Osteoblast (primary cell): ENCODE results near the gene SLC22A12. TPM values are rescaled to one million over a fixed set of nuclear protein-coding genes. Genes with fewer than 3 reads are reported as not detected.

ENCODE experiments used
- DNase-seq: peaks from one replicate; pipeline ENCODE4 v3.0.0; 2011; ENCODE audit warnings: low spot score, mixed read lengths; ENCODE audit not compliant: insufficient read length; ENCODE audit errors: missing footprints
- H2AFZ ChIP-seq: 2 replicates; pipeline ENCODE4 v1.6.0; 2011; ENCODE audit warnings: mild to moderate bottlenecking, low read length
- H3K27ac ChIP-seq: 2 replicates; pipeline ENCODE4 v1.5.1; 2011; ENCODE audit warnings: mild to moderate bottlenecking, low read depth, low read length, moderate library complexity
- H3K27me3 ChIP-seq: 2 replicates; pipeline ENCODE4 v1.6.0; 2012; ENCODE audit warnings: mild to moderate bottlenecking, control low read depth, inconsistent platforms, low read length, moderate library complexity; ENCODE audit not compliant: insufficient read depth
- H3K36me3 ChIP-seq: 2 replicates; pipeline ENCODE4 v1.5.1; 2011; ENCODE audit warnings: mild to moderate bottlenecking, low read length, control low read depth, moderate library complexity; ENCODE audit not compliant: insufficient read depth
- H3K4me1 ChIP-seq: 2 replicates; pipeline ENCODE4 v1.5.1; 2011; ENCODE audit warnings: mild to moderate bottlenecking, low read length, control low read depth, moderate library complexity; ENCODE audit not compliant: insufficient read depth
- H3K4me2 ChIP-seq: 2 replicates; pipeline ENCODE4 v1.6.0; 2011; ENCODE audit warnings: mild to moderate bottlenecking, low read length; ENCODE audit not compliant: insufficient read depth
- H3K4me3 ChIP-seq: fragments of 200-600 bp; sonication (generic); 3 replicates; pipeline ENCODE4 v1.5.1; 2012; ENCODE audit warnings: mild to moderate bottlenecking, low read length, inconsistent platforms; ENCODE audit not compliant: insufficient read depth
- H3K79me2 ChIP-seq: 2 replicates; pipeline ENCODE4 v1.6.0; 2012; ENCODE audit warnings: mild to moderate bottlenecking, low read length, control low read depth, inconsistent platforms; ENCODE audit not compliant: insufficient read depth
- H3K9me3 ChIP-seq: 2 replicates; pipeline ENCODE4 v1.5.1; 2011; ENCODE audit warnings: low read depth, low read length, control low read depth
- H4K20me1 ChIP-seq: 2 replicates; pipeline ENCODE4 v1.6.0; 2012; ENCODE audit warnings: mild to moderate bottlenecking, low read length, control low read depth; ENCODE audit not compliant: insufficient read depth
- CTCF ChIP-seq: IDR thresholded peaks from 2 replicates; pipeline ENCODE4 v1.5.1; 2011; ENCODE audit warnings: mild to moderate bottlenecking, low read depth, low read length, moderate library complexity; ENCODE audit errors: extremely low read depth
- total RNA-seq: library from RNA; depleted of rRNA; stranded (reverse); fragments of >200 nt; gene quantifications from 2 replicates; pipeline ENCODE4 v1.2.3, GENCODE V29; 2012

The SLC22A12 gene
- total RNA-seq, 1 donor, result not detected

DNA sequence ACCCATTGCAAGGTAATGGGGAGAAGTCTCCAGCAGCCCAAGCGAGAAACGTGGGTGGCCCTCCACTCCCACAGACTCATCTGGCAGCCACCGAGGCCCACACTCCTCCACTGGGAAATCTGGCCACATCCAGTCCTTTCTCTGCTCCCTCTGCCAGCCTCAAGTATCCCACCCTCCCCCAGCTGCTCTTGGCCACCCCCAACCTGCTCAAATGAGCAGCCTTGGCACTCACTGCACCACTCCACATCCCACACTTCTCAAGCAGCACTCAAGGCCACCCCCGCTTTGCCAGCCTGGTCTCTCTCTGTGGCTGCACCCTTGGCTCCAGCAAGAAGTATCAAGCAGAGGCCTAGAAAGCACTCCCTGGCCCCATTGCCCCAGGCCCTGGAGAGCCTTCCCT is 28.2 kb downstream of the SLC22A12 start:
- no peak overlapping the region for H3K4me2 ChIP-seq
- H3K27me3 ChIP-seq, result no peaks in the 10 kb centered on the region
- peaks cover 24% of the 10 kb centered on the region for H4K20me1 ChIP-seq
- DNase-seq, result no peak
- H3K4me3 ChIP-seq, result no peak overlapping the region
- TF ChIP-seq CTCF, result no peak
- H3K36me3 ChIP-seq, result peaks cover 41% of the 10 kb centered on the region
- no peak overlapping the region for H2AFZ ChIP-seq
- peaks cover 3% of the 10 kb centered on the region for H3K4me1 ChIP-seq
- H3K27ac ChIP-seq, result no peak overlapping the region
- no peaks in the 10 kb centered on the region for H3K9me3 ChIP-seq
- H3K79me2 ChIP-seq, result no peaks in the 10 kb centered on the region

DNA sequence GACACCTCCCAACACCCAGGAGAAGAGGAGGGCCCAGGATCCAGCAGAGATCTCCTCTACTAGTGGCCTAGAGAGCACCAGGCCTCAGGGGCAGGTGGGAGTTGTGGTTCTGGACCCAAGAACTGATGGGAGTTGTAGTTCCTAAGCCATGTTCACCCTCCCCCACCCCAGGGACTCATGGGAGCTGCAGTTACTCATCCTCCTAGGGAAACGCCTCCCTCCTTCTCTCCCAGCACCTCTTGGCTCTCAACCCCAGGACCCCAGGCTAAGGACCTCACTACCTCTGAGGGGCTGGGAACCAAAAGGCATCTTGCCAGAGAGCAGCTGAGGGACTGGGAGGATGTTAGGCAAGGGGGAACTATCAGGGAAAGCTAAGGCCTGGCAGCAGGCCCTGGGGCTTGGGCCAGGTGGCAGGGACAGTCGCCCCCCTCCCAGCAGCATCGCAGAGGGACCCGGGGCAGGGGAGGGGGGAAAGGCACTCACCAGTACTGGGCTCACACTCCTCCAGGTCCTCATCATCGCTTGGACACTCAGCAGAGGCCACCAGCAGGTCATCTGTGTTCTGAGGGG is 28.9 kb downstream of the SLC22A12 start:
- H3K36me3 ChIP-seq, result peaks cover 41% of the 10 kb centered on the region
- peaks cover 3% of the 10 kb centered on the region for H3K4me1 ChIP-seq
- H3K4me3 ChIP-seq, result no peak overlapping the region

GRCh38 chr11:64620381-64620971 is 29.5 kb downstream of the SLC22A12 start:
- no peak overlapping the region for H2AFZ ChIP-seq
- H3K27me3 ChIP-seq, result no peaks in the 10 kb centered on the region
- no peaks in the 10 kb centered on the region for H3K9me3 ChIP-seq
- peaks cover 41% of the 10 kb centered on the region for H3K36me3 ChIP-seq
- TF ChIP-seq CTCF, result no peak
- no peaks in the 10 kb centered on the region for H3K79me2 ChIP-seq
- no peak for DNase-seq
- H3K27ac ChIP-seq, result no peak overlapping the region
- H3K4me1 ChIP-seq, result peaks cover 3% of the 10 kb centered on the region
- peaks cover 24% of the 10 kb centered on the region for H4K20me1 ChIP-seq
- no peak overlapping the region for H3K4me3 ChIP-seq
- no peak overlapping the region for H3K4me2 ChIP-seq

More for the DNA sequence above, 28.9 kb downstream of the SLC22A12 start:
- Histone ChIP-seq H4K20me1 (peaks cover 24% of the 10 kb centered on the region), H3K27me3 (no peaks in the 10 kb centered on the region), H3K9me3 (no peaks in the 10 kb centered on the region), H3K4me2 (no peak overlapping the region), H3K79me2 (no peaks in the 10 kb centered on the region), H3K27ac (no peak overlapping the region), H2AFZ (no peak overlapping the region)
- DNase-seq, result peak; percentile 93
- TF ChIP-seq CTCF, result no peak

DNA sequence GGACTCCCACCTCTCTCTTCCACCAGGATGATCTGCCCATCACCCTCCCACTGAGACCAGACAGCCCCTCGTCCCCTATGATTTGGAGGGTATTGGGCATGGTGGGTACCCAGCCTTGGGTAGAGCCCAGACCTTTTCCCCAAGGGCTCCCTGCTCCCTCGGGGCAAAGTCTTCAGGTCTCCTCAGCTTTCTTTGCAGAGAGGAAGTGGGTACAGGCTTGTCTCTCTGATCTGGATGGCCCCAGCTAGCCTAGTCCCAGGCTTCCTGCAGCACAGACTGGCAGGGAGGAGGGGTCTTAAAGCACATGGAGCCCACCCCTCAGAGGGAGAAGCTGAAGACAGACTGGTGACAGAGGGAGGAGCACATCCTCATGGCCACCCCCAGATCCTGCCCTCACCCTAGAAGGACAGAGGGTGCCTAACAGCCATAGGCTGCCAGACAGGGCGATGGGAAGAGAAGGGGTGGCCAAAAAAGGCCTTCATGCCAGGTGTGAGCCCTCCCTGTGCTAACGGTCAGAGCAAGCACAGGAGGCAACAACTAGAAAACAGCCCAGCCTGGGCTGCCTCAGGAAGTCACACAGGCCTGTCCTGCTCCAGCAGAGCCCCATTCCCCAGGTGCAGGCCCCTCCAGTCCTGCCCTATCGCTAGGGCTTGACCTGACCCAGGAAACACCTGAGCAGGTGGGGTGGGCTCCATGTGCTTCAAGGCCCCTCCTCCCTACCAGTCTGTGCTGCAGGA is 30.4 kb downstream of the SLC22A12 start:
- Histone ChIP-seq H3K36me3 (peaks cover 41% of the 10 kb centered on the region), H2AFZ (no peak overlapping the region), H4K20me1 (peaks cover 22% of the 10 kb centered on the region), H3K4me1 (peaks cover 3% of the 10 kb centered on the region), H3K4me2 (no peak overlapping the region), H3K27ac (no peak overlapping the region), H3K27me3 (no peaks in the 10 kb centered on the region), H3K4me3 (no peak overlapping the region), H3K9me3 (no peaks in the 10 kb centered on the region), H3K79me2 (no peaks in the 10 kb centered on the region)
- no peak for DNase-seq
- TF ChIP-seq CTCF, result no peak
